NCI-H510A (cell line): ENCODE results near the gene JARID2.

ENCODE experiments used
- DNase-seq: peaks from one replicate; lab custom pipeline; 2025; lab: John Stamatoyannopoulos, UW

The JARID2 gene

DNA sequence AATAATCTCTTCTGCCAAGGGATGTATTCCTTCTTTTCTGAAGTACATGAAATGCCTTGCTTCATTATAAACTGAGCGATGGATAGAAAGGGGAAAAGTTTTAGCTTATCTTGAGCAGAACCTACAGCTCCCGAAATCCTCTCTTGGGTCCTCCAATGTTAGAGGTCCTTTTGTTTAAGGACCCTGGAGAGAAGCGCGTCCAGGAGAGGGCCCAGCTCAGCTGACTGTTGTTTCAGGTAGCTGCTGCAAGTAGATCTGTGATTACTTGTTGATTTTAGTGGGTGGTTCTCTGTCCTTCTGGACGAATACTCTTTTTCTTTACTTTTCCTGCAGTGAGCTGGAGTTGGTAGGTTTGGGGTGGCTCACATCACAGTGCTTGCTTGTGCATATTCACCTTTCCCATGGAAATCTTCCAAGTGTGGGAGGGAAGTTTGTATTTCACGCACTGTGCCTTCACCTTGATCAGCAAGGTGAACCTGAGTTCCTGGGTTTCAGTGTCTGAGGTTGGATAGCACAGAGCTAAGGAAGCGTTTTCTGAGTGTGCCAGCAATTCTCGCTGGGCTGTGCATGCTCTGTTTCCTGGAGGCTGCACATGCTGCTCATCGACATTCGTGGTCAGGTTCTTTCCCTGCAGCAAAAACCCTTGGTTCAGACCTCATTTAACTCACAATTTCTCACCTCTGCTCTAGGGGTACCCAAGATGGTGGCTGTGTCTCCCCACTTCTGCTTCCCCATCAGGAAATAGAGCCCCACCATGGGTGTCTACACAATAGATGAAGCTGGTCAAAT, 176.3 kb downstream of the JARID2 start:
- no peak for DNase-seq

DNA sequence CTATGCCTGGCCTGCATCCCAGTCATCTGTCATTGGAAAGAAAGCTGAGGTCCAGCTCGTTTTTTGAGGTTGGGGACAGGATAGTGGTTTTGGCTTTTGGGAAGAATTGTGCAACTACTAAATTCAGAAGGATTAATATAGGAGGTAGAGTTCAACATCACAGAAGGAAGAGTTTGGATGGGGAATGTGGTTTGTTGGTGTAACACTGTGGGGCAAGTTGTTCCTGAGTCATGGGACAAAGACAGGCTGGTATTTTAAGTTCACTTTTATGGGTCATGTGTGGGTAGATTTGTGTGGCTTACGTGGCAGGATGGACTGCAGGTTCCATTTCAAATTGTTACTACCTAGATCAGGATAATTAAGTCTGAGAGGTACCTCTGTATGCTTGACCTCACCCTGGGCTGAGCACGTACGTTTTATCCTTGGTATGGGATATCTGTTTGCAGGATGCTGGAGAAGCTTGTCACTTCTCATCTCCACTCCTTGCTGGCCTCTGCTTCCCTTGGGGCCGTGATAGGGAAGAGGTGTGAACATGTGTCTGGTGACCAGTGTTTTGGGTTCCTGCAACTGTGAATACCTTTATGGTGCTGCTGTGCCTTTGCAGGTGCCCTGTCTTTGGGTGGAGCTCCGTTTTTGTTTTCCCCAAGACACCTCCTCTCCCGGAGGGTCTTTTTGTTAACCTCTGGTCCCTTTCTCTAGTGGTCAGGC, 177.6 kb downstream of the JARID2 start:
- DNase-seq: no peak

DNA sequence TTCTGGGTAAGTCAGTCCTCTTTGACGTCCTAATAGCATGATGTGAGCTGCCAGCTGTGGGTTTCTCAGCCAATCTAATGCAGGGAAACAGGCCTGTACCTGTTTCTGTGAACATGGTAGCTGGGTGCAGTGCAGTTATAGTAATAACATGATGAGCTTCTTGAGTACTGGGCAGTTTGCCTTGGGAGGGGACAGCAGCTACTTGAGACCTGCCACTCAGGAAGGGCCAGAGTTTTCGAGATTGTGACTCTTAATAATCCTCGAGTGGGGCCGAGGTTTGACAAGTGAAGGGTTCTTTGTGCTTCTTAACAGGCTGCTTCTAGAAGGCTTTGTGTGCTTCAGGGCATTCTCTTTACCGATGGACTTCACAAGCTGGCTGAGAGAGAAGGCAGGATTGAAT, 180.1 kb downstream of the JARID2 start:
- DNase-seq: no peak

DNA sequence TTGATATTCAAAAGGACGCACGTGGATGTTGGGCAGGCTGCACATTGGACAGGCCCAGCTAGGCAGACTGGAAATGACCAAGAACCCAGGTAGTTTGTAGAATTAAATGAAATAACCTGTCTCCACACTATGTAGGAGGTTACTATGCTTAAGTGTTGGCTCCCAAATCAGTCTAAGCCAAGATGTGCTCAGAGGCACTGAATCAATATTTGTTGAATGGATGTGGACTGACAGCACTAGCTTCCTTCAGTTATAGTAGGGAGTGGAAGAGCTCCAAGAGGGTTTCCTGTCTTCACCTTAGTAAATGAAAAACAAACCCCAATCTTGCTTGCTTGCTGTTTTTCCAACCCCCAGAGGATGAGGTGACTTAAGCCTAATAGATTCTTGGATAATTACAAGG, 180.5 kb downstream of the JARID2 start:
- DNase-seq: no peak

DNA sequence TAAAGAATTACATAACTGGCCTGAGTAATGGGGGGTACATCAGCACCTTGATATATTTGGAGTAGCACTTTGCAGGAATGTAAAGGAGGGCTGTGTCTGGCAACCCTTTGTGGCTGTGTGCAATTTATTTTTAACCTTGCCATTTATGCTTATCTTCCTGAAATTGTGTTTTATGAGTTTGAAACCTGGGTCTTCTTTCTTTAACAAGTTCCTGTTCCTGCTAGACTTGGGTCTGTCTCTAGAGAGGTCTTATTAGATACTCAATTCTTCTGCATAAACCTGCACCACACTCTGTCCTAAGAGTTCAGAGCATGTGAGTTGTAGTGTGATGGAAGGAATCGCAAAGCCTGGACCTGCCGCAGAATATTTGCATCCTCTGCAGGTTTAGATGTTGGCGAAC, 181.0 kb downstream of the JARID2 start:
- DNase-seq: no peak

DNA sequence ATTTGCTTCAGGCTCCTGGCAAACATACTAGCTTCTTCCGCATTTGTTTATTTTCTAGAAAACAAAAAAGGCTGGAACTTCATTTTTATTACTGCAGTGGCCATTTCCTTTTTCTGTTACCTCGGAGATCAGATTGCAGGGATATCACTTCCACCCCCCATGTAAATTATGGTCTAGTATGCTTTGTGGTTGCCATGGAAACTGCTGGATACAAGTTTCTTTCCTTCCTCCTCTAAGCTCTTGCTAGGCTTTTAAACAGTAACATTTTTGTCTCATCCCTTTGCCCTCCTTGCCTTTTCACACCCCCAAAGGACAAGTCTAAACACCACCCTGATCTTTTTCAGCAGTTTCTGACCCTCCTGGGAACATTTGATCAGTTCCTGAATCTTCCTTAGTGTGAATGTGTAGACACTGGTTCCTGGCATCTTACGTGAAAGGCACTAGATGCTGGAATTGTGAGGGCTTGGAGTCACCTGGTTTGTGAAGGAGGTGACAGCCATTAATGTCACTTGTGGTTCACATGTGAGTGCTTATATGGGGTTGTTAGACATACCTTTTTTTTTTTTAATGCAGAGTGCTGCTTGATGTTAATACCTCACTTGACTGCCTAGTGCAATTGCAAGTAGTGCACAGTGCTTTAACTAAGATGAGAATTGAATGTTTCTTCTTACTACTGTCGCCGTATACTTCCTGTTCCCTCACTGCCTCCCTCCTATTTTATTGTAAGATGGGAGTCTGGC, 181.6 kb downstream of the JARID2 start:
- no peak for DNase-seq

DNA sequence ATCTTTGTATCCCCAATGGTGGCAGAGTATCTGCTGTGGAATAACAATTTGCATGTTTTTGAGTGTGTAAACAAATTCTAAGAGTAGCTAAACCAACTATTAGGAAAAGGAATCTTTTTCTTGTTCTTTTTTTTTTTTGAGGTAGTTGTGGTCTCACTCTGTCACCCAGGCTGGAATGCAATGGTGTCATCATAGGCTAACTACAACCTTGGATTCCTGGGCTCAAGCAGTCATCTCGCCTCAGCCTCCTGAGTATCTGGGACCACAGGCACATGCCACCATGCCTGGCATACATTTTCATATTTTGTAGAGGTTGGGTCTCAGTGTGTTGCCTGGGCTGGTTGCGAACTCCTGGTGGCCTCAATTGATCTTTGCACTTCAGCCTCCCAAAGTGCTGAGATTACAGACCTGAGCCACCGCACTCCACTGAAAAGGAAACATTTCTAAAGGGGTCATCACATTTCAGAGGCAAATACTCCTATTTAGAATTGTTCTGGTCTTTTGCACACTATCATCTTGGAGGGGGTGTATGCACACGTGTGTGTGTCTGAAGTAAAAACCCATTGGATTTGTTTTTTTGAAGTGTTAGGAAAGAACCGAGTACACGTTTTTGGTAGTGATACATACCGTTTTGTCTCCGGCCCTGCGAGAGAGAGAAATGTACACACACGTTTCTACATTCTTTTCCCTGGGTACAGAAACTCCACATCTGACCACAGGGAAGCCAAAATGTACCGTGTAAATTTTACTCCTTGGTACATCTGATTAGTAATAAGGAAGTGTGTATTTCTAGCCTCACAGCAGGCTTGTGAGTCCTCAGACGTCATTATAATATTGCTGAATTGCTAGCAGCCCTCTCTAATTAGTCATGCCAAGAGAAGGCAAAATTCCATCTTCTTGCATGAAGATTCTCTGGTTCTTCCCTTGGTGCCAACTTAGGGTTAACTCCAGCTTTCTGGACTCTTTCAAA, 183.6 kb downstream of the JARID2 start:
- no peak for DNase-seq

DNA sequence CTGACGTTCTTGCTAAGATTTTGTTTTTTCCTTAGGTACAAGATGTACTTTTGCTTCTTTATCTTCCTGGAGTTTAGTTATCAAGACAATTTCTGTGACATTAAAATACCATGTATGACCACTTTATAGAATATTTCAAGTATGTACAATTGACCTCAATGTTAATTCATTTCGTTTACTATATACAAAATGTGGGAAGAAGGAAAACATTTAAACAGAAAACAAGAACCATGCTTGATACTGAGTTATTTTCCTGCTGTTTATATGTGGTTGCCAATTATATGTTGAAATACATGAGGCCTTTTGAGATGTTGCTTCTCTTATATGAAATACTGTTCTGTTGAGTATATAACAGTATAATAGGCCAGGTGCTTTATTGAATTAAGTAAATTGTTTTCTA, 184.3 kb downstream of the JARID2 start:
- DNase-seq: no peak

DNA sequence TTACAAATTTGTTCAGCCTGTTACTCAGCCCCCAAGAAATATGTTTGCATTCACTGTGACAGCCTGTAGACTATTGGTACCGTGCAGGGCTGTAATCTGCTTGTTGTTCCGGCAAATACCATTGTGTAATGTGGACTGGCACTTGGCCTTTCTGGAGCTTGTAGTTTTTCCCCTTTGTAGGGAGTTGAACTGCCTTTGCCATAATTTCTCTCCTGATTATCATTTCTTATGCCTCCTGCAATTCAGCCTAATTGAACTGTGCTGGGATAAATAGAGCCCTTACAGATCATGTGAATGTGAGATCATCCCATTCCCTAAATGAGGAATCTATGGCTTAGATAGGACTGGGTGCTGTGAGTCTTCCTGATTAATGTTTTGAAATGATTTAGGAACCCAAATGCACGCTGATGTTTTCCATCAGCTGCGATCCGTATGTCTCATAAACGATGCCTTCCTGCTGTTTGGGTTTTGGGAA, 185.1 kb downstream of the JARID2 start:
- DNase-seq: no peak

DNA sequence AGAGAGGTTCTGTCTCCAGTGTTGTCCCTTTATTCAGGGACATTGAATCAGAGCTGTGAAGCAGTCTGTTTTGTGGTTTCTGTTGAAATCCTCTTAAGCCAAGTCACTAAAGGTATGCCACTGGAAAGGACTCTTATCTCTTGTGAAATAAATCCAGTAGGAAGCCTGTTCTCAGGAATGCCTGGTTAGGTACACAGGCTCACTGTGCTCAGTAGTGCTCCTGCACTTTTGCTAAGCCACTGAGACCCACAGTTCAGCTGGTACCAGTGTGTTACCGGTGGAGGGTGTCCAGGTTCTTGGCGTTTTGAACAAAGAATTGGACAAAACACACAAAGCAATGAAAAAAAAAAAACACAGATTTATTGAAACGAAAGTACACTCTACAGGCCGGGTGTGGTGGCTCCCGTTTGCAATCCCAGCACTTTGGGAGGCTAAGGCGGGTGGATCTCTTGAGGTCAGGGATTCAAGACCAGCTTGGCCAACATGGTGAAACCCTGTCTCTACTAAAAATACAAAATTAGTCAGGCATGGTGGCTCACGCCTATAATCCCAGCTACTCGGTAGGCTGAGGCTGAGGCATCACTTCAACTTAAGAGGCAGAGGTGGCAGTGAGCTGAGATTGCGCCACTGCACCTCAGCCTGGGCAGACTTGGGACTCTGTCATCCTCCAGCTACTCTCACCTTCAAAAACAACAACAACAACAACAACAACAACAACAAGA, 186.1 kb downstream of the JARID2 start:
- no peak for DNase-seq

DNA sequence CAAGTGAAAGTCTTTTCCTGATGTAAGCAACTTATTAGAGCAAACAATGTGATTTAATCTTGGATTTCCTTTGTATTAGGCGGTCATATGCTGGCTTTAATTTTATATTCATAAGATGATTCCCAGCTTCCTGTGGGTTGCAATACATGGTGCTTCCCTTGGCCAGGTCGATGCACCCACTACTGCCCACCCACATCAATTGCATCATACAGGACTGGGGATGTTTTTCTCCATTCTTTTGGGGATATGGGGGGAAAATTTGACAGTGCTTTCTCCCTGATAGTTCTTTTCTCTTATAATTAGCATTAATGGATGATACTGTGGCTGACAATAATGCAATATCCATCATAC, 187.6 kb downstream of the JARID2 start:
- no peak for DNase-seq

DNA sequence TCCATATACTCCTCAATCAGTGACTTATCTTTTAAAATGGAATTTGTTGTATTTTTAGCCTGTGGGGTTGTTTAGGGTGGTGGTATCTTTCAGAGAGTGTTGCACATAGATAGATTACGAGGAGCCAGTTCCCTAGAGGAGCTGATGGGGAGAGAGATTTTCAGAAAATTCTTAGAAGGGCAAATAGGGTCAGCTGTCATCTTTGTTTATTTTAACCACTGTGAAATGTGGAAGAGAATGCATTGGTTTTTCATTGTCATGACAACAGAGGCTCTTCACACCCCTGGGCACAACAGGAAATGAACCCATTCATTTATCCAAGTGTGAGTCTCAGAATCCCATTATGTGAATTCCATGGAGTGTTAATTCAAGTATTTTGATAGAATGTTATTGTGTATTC, 188.4 kb downstream of the JARID2 start:
- DNase-seq: no peak

DNA sequence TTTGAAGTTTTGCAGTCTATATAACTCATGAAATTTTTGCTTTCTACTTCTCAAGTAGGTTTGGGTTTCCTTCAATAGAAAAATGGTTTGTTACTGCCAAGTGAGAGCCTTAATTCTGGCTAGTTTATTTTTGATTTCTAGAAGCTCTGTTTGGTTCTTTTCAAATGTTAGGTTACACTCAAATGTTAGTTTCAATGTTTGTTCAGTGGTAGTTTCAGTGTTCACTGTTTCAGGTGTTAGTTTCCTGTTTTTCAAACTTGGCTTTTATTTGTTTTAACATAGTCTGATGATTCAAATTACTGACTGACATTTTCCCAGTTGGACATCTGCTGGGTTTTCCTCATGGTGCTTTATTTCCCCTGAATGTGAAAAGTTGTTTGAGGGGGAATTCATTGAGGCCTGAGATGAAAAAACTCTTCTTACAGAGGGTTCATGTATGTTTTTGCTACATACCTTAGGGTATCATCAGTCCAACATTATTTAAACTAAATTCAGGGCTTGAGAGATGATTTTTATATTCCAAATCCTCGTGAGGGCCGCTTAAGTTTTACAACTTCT, 189.0 kb downstream of the JARID2 start:
- no peak for DNase-seq

DNA sequence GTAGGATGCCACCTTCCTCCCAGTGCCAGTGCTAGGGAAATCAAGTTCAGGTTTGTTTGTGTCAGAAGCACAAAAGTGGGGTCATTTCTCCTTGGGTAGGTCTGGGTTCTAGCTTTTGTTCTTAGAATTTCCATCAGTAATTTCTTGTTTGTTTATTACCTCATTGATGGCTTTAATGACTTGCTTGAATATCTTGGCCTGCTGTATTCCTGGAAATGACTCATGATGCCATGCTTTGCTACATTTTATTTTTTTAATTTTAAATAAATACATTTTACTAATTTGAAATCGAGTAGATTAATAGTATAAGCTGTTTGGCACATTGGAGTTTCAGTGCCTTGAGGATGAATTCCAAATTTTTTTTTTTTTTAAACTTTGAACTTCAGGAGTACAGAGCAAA, 189.6 kb downstream of the JARID2 start:
- no peak for DNase-seq

DNA sequence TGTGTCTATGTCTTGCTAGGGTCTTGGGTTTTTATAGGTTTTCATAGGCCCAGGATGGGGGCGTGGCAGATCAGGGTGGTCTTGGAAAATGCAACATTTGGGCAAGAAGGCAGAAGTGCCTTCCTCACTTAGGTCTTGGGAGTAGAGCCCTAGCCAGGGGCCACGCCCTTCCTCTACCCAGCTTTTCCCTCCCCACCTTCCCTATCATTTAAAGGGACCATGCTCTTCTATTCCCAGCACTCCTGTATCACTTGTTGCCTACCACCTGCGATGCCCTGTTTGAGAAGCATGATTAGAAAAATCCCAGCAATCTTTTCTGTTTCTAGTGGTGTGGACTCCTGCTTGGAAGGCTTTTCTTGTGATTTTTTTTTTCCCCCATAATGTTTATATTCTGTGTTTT, 190.6 kb downstream of the JARID2 start:
- DNase-seq: no peak

DNA sequence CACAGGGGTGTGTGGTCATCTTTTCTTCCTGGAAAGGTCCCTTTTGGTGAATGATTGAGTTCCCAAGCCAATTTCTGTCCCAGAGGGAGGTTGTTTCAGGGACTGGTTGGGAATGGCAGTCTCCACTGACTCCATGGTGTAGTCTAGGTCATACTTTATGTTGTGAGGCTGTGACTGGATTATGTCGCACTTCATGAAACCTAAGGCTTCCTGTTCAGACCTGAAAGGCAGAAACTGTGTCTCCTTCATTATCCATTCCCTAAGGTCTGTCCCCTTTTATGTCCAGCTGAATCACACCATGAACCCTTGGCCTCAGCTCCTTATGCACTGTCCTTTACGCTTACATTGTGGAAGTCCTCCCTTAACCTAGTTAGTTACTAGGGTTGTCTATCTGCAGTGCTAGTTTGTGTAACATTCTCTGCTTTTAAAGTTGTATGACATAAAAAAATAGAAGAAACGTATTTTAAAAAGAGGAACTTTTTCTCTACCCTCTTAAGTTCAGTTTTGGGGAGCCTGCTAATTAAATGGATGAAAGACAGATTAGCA, 191.3 kb downstream of the JARID2 start:
- DNase-seq: no peak

DNA sequence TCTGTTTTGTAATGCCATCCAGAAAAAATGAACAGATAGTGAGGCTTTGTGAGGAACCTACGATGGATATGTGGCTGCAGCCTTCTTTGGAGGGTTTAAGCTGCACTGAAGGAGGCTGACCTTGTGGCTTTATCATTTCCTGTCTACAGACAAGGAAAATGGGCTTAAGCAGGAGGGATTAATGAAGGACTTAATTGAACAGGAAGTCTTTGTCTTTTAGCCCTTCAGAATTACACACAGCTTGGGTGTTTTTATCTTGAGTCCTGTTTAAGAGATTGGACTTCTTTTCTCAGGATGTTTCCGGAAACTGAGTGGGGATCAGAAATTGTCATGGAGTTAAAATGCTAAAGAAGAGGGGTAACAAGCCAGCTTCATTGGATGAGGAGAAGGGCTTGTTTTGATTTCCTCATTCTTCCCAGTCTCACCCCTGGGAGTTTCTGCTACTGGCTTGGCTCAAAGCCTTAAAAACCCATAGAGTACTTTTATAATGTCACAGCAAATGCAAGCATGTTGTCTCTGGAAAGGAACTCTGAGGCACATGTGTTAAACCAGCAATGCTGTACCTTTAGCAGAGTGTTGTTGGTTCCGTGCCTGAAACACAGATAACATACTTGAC, 193.6 kb downstream of the JARID2 start:
- DNase-seq: no peak

DNA sequence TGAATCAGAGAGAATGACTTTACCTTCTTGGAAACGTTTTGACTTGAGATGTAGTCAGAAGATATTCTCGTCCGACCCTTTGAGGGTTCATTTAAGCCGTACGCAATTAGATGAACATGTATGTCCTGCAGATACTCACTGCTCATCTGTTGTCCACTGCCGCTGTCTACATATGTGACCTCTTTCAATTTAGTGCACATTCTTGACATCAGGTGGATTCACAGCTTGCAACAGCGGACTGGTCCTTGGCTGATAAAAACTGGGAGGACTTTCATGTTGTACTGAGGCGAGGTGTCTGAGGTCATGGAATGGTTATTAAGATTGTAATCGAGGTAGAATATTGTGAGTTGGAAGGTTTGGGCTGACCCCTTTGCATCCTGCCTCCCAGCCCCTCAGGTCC, 194.2 kb downstream of the JARID2 start:
- DNase-seq: no peak

DNA sequence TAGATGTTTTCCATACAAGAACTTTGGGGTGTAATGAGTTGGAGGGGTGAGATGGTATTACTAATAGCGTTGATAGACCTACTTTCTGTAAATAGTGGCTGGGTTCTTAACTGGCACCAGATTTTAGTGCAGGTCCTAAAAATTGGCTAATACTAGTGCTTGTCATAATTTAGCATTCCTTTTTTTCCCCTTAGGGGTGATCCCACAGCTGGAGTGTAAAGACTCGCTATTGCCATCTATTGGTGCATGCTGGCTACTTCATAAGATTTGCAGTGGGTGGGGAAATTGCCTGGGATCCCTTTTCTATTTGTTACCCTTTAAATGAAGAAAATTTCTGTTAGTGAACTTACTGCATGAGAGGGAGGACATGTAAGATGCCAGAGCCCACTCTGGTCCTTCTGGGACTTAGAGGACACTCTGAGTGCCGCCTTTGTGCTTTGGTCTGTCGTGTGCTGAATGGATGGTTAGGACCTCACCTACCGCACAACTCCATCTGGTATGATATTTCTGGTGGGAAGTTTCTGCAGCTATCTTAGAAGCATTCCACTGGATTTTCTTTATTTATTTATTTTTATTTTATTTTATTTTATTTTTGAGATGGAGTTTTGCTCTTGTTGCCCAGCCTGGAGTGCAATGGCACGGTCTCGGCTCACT, 195.5 kb downstream of the JARID2 start:
- no peak for DNase-seq

DNA sequence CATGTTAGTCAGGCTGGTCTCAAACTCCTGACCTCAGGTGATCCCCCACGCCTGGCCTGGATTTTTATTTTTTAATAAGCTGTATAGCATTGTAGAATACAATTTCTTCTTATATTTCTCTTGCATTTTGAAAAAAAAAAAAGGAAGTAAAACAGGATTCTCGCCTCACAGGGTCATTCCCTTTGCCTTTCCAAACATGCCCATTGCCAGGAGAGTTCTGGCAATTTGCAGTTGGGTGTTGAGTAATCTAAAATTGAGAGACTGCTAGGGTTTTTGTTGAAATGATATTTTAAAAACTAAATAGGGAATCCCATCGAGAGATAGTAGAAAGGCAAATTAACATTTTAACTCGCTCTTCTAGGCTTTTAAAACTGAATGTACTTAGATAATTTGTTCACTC, 196.1 kb downstream of the JARID2 start:
- DNase-seq: no peak
